GM12864 (cell line): ENCODE measurements around the gene MB.

Experiments
- DNase-seq: peaks from one replicate; pipeline ENCODE4 v3.0.0-alpha.2; 2011; ENCODE audit warnings: low read depth
- H3K4me3 ChIP-seq: 2 replicates; pipeline ENCODE4 v1.5.1; 2011; ENCODE audit warnings: mild to moderate bottlenecking, low read depth, low read length, control low read depth
- CTCF ChIP-seq: IDR thresholded peaks from 2 replicates; pipeline ENCODE4 v1.5.1; 2011; ENCODE audit warnings: low read depth, mild to moderate bottlenecking, moderate library complexity, low read length, control low read depth, inconsistent platforms; ENCODE audit errors: missing control alignments

MB gene

GRCh38 chr22:35622191-35622913 is 5.2 kb upstream of the MB start:
- no peak for DNase-seq
- no peak overlapping the region for H3K4me3 ChIP-seq
- no peak for TF ChIP-seq CTCF

- DNase-seq, result no peak
- no peak for TF ChIP-seq CTCF
- H3K4me3 ChIP-seq, result no peak overlapping the region
Measured at GRCh38 chr22:35621451-35621850, 4.3 kb upstream of the MB start.

- TF ChIP-seq CTCF, result no peak
- no peak for DNase-seq
- H3K4me3 ChIP-seq, result no peak overlapping the region
Measured at GRCh38 chr22:35620624-35621251, 3.6 kb upstream of the MB start.

- no peak for DNase-seq
- TF ChIP-seq CTCF, result no peak
- no peak overlapping the region for H3K4me3 ChIP-seq
Measured at GRCh38 chr22:35619336-35620094, 2.4 kb upstream of the MB start.

GRCh38 chr22:35618427-35619223 is 1.5 kb upstream of the MB start:
- DNase-seq, result no peak
- H3K4me3 ChIP-seq, result no peak overlapping the region
- no peak for TF ChIP-seq CTCF

- H3K4me3 ChIP-seq, result no peak overlapping the region
- DNase-seq, result no peak
- no peak for TF ChIP-seq CTCF
Measured at GRCh38 chr22:35616043-35616442, 1.1 kb downstream of the MB start.
